Measurements from ENCODE around the gene KIF21B. TPM values are rescaled to one million over a fixed set of nuclear protein-coding genes. Genes with fewer than 3 reads are reported as not detected.
"Not testable (repeated sequence)": the region's sequence is repeated elsewhere in the genome, so short reads cannot be mapped to it uniquely, and the experiment has no call there.

Gene KIF21B
- total RNA-seq, 1 donor from 2014 or later, result 10.2 TPM

DNA sequence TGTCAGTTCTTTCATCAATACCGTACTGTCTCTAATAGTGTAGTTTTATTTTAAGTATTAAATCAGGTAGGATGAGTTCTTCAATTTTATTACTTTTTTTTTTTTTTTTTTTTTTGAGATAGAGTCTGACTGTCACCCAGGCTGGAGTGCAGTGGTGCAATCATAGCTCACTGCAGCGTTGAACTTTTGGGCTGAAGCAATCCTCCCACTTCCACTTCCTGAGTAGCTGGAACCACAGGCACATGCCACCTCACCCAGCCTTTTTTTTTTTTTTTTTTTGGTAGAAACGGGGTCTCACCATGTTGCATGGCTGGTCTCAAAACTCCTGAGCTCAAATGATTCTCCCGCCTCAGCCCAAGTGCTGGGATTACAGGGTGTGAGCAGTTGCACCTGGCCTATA lies 84.6 kb downstream of the KIF21B start:
- DNase-seq (ENCODE audit: low spot score in 2 of 2), result no peak
- peaks cover 0 to 15% of the 10 kb centered on the region in 2 donors for H3K9me3 ChIP-seq
- intact Hi-C loops (cut with DNase I), result no loop called here

DNA sequence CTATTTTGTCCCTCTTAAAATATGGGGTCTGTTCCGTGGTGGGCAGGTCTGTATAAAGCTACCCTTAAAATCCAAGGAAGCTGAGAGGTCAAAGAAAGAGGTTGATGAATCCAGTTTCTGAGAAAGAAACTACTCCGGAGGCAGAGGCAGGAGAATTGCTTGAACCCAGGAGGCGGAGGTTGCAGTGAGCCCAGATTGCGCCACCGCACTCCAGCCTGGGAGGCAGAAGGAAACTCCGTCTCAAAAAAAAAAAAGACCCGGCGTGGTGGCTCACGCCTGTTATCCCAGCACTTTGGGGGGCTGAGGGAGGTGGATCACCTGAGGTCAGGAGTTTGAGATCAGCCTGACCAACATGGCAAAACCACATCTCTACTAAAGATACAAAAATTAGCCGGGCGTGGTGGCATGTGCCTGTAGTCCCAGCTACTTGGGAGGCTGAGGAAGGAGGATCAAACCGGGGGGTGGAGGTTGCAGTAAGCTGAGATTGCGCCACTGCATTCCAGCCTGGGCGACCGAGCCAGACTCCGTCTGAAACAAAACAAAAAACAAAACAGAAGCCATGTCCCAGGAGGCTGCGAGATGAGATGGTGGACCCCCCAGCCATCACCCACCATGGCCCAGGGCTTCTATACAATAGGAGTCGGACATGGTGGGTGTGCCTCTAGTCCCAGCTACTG lies 88.1 kb downstream of the KIF21B start:
- DNase-seq (ENCODE audit: low spot score in 2 of 2); H3K27ac ChIP-seq; intact Hi-C loops (cut with DNase I); H3K4me1 ChIP-seq; H3K36me3 ChIP-seq; H3K9me3 ChIP-seq; H3K27me3 ChIP-seq; H3K4me3 ChIP-seq: not testable (repeated sequence)

More for the DNA sequence above, 84.6 kb downstream of the KIF21B start:
- H3K27me3 ChIP-seq, result no peaks in the 10 kb centered on the region
- TF ChIP-seq, protein P1, sequence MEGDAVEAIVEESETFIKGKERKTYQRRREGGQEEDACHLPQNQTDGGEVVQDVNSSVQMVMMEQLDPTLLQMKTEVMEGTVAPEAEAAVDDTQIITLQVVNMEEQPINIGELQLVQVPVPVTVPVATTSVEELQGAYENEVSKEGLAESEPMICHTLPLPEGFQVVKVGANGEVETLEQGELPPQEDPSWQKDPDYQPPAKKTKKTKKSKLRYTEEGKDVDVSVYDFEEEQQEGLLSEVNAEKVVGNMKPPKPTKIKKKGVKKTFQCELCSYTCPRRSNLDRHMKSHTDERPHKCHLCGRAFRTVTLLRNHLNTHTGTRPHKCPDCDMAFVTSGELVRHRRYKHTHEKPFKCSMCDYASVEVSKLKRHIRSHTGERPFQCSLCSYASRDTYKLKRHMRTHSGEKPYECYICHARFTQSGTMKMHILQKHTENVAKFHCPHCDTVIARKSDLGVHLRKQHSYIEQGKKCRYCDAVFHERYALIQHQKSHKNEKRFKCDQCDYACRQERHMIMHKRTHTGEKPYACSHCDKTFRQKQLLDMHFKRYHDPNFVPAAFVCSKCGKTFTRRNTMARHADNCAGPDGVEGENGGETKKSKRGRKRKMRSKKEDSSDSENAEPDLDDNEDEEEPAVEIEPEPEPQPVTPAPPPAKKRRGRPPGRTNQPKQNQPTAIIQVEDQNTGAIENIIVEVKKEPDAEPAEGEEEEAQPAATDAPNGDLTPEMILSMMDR (IDR thresholded peaks at IDR 0.05), result no peak
- H3K27ac ChIP-seq, result no peak overlapping the region
- H3K36me3 ChIP-seq, result no peaks in the 10 kb centered on the region
- H3K4me1 ChIP-seq, result no peaks in the 10 kb centered on the region
- no peak overlapping the region for H3K4me3 ChIP-seq

DNA sequence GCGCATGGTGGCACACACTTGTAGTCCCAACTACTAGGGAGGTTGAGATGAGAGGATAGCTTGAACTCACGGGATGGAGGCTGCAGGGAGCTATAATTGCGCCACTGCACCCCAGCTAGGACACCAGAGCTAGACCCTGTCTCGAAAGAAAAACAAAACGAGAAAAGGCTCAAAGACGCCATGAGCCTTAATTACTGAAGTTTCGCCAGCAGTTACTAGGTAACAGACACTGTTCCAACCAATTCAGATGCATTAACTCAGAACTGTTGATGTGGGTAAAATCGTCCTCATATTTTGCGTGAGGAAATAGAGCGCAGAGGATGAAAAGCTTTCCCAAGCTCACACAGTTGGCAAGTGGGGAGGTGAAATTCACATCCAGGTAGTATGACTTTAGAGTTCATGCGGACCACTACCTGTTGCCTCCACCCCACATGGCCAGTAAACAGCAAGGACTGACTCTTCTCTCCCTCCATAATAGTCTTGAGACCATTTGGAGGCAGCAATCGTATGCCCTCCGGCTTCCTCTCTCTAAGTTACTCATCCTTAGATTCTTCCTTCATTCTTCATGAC lies 88.8 kb downstream of the KIF21B start:
- TF ChIP-seq, protein P1 (IDR thresholded peaks at IDR 0.05), result no peak
- intact Hi-C loops (cut with DNase I), result no loop called here
- no peaks in the 10 kb centered on the region for H3K4me1 ChIP-seq
- H3K36me3 ChIP-seq, result no peaks in the 10 kb centered on the region
- no peak overlapping the region for H3K27ac ChIP-seq
- H3K9me3 ChIP-seq, result no peaks in the 10 kb centered on the region
- no peak overlapping the region for H3K4me3 ChIP-seq
- no peaks in the 10 kb centered on the region for H3K27me3 ChIP-seq
- DNase-seq (ENCODE audit: low spot score in 2 of 2), result no peak

DNA sequence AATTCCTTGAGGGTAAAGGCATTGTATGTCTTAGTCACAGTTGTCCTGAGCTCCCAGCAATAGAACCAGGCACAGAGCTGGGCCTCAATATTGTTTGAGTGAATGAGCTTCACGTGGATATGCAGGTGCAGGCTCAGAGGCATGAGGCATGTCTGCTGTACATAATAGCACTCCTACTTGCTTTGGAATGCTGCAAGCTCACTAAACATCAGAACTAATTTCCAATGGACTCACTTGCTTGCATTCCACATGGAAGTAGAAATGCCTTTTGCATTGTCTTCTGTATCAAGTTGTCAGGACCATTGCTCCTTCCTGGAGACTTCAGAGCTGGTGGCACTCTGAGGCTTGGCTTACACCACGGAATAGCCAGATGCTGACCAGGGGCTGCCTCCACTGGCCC lies 91.7 kb downstream of the KIF21B start:
- Histone ChIP-seq H3K27me3 (no peaks in the 10 kb centered on the region), H3K27ac (no peak overlapping the region), H3K4me1 (no peaks in the 10 kb centered on the region), H3K36me3 (no peaks in the 10 kb centered on the region), H3K9me3 (no peaks in the 10 kb centered on the region), H3K4me3 (no peak overlapping the region)
- no peak for DNase-seq (ENCODE audit: low spot score in 2 of 2)
- intact Hi-C loops (cut with DNase I), result no loop called here
- TF ChIP-seq, protein P1 (IDR thresholded peaks at IDR 0.05), result no peak

DNA sequence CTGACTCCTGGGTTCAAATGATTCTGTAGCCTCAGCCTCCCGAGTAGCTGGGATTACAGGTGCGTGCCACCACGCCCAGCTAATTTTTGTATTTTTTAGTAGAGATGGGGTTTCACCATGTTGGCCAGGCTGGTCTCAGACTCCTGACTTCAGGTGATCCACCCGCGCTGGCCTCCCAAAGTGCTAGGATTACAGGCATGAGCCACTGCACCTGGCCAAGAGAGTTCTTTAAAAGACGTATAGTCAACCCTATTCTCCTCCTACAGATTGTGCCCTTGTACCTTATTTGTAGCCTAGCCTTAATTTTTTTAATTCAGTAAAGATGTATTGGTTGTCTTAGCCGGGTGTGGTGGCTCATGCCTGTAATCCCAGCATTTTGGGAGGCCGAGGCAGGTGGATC lies 93.2 kb downstream of the KIF21B start:
- H3K27me3 ChIP-seq; H3K4me3 ChIP-seq; H3K9me3 ChIP-seq; intact Hi-C loops (cut with DNase I); H3K4me1 ChIP-seq; H3K27ac ChIP-seq; DNase-seq (ENCODE audit: low spot score in 2 of 2); H3K36me3 ChIP-seq: not testable (repeated sequence)

DNA sequence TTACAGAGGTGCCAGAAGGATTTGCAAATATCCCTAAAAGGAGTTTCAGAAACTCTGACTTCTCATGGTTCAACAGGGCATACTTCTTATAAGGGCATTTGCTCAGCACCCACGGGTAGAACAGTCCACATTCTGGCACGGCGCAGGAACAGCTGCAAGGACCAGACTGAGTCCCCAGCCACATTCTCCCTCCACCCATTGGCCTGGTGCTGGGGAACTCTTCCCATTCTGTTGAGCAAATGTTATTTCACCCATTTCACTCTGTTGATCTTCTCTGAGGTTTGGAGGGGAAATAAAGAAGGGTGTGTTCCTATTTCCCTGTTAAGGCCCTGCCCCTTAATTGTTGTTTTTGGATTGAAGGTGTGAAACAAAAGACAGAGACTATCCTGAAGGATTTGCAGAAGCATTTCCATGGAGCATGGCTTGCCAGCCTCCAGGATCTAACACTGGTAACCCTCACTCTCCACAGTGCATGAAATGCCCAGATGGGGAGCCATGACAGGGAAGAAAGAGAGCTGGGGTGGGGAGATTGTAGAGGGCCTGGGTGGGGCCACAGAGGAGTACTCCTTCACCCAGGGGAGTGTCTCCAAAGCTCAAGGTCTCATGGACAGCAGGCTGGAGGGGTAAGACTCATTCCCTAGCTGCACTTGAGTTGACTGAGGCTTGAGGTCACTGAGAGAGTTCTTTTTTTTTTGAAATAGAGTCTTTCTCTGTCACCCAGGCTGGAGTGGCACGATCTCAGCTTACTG lies 93.8 kb downstream of the KIF21B start:
- intact Hi-C loops (cut with DNase I), result no loop called here
- no peak for DNase-seq (ENCODE audit: low spot score in 2 of 2)
- H3K27ac ChIP-seq, result no peak overlapping the region
- H3K9me3 ChIP-seq, result no peaks in the 10 kb centered on the region
- TF ChIP-seq, protein P1 (IDR thresholded peaks at IDR 0.05), result no peak
- no peak overlapping the region for H3K4me3 ChIP-seq
- H3K27me3 ChIP-seq, result no peaks in the 10 kb centered on the region
- no peaks in the 10 kb centered on the region for H3K4me1 ChIP-seq
- no peaks in the 10 kb centered on the region for H3K36me3 ChIP-seq
